TTC549 (cell line): ENCODE measurements around the gene RHOT2.

Source experiments
- FAIRE-seq: peaks from 2 replicates; lab custom pipeline; 2012; peaks lifted over from hg19 to GRCh38; lab: Jason Lieb, UNC

Gene RHOT2

DNA sequence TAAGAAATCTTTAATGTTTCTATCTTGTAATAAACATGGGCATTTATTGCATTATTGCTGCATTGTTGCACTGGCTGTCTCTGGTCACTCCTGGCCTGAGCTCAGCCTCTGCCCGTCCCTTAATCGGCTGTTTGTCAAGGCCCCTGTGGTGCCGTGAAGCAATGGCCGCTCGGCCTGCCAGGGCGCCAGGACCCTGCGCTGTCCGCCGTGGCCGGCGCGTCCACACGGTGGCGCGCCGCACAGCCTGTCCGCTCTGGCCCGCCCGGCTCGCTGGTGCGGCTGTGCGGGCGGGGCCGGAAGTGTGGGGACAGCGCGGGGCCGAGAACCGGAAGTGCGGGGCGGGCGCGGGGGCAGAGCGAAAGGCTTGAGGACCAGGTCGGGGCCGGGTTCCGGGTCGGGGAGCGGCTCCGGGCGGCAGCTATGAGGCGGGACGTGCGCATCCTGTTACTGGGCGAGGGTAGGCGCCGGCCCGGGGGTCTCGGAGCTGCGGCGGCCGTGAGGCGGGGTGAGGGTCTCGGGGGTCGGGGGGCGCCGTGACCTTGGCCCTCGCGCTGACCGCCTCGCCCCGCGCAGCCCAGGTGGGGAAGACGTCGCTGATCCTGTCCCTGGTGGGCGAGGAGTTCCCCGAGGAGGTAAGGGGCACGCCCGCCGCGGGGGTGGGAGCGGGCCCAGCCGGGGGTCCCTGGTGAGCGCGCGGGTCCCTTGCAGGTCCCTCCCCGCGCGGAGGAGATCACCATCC is at the start of gene RHOT2:
TSS of gene RHOT2 (plus strand) at position 353 of the 739 bp plus-strand sequence. CDS start at position 421, 68 bp downstream.
- FAIRE-seq, result no peak

GRCh38 chr16:619476-620100 is 48.3 kb upstream of the RHOT2 start:
- FAIRE-seq, result no peak

- FAIRE-seq, result no peak
Observed at GRCh38 chr16:620700-621525, 47.0 kb upstream of the RHOT2 start.

DNA sequence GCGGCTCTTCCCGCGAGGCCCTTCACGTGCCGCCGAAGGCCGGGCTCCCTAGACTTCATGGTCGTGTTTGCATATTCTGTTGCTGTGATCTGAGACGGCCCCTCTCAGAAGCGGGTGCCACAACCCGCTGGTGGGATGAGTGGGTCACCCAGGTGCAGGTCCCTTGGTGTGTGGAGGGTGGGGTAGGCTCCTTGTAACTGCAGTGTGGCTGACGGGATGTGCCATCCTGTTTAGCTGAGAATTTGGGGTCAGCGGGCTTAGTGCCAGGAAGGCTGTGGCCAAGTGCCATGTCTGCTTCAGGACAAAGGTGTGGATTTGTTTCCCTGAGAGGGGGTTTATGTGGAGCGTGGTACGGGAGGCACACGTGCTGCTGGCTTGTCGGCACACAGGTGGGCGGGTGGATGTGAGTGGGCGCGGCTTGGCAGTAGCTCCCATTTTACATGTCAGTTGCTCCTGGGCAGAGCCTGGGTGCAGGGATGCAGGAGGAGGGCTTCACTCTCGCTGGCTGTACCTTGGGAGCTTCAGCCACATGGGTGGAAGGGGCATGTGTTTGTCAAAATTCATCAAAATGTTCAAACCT is 46.3 kb upstream of the RHOT2 start:
- FAIRE-seq, result no peak

DNA sequence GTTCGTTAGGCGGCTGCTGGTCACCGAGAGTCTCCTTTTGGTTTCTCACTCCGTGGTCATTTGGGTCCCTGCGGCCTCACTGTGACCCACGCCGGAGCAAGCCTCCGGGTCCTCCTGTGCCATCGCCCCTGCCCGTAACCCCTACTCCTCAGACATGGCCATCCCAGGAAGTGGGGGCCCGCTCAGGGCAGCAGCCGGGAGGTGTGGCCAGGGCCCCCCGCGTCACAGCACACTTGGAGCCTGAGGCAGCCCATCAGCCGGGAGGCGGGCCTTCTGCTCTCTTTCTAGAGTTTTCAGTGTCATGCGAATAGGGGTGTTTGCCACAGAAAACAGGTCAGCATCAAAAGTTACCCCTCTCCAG is 45.0 kb upstream of the RHOT2 start:
- no peak for FAIRE-seq

DNA sequence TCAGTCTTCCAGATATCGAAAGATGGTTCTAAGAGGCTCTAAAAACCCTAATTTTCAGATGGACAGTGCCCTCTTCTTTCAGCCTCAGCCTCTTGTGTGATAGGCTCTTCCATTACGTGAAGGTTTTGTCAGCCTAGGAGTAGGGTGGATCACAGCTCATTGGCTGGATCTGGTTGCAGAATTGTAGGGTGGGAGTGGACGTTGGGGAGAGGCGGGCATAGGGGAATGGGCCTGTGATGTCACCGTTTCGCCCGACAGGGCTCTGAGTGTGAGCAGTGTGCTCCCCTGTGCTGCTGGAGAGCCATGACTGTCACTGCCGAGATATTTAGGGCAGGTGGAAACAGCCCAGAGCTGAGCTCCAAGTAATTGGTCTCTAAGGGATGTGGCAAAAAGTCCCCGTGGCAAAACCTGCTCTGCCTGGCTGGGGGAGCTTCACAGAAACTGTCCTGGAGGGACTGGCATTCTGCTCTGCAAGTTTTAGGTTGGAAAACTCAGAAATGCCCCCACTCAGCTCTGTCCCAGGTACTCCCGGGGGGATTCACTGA is 43.3 kb upstream of the RHOT2 start:
- no peak for FAIRE-seq

DNA sequence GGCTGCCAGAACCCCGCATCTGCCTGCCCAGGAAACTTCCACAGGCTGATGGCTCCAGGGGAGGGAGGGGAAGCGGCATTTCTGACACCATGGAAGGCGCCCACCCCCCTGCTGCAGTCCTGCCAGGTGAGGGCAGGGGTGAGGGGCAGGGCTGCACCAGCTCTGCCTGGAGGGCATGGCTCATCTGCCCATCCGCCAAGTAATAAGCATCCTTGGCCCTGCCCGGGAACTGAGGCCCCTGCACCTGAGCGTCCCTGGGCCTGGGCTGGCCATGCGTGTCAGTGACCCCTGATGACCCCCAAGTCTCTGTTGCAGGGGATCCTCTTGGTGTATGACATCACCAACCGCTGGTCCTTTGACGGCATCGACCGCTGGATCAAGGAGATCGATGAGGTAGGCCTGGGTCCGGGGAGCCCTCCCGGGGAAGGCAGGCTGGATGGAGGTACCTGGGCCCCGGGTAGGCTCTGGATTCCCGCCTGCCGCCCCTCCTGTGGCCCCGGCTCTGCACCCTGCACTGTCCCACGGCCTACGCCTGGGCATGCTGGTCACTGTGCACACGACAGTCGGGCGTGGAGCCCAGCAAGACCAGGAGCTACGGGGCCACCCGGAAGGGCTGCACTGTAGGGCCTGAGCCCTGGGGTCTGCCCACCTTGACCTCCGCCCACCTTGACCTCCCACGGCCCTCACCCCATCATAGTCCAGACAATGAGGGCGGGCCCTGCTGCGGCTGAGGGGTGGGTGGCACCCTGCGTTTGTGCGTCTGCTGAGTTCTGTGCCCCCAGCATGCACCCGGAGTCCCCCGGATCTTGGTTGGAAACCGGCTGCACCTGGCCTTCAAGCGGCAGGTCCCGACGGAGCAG is 42.6 kb upstream of the RHOT2 start:
- FAIRE-seq, result no peak

GRCh38 chr16:625977-626765 is 41.8 kb upstream of the RHOT2 start:
- no peak for FAIRE-seq

DNA sequence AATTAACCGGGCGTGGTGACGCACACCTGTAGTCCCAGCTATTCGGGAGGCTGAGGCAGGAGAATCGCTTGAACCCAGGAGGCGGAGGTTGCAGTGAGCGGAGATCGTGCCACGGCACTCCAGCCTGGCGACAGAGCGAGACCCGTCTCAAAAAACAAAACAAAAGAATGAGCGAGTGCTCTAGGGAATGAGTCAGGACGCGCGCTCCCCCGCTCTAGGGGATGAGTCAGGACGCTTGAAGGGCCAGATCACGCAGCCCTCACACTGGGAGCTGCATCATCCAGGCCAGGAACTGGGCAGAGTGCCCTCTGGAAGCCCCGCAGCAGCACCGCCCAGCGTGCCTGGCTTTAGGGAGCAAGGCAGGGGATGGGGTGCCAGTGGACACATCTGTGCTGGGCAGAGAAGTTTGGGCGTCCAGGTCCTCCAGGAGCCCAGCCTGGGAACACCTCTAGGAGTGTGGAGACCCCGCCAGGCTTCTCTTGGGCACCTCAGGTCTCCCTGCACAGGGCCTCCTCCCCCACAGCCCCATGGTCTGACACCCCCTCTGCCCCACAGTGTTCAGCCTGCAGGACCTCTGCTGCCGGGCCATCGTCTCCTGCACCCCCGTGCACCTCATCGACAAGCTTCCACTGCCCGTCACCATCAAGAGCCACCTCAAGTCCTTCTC is 41.0 kb upstream of the RHOT2 start:
- FAIRE-seq, result no peak

GRCh38 chr16:627454-628239 is 40.3 kb upstream of the RHOT2 start:
- no peak for FAIRE-seq

DNA sequence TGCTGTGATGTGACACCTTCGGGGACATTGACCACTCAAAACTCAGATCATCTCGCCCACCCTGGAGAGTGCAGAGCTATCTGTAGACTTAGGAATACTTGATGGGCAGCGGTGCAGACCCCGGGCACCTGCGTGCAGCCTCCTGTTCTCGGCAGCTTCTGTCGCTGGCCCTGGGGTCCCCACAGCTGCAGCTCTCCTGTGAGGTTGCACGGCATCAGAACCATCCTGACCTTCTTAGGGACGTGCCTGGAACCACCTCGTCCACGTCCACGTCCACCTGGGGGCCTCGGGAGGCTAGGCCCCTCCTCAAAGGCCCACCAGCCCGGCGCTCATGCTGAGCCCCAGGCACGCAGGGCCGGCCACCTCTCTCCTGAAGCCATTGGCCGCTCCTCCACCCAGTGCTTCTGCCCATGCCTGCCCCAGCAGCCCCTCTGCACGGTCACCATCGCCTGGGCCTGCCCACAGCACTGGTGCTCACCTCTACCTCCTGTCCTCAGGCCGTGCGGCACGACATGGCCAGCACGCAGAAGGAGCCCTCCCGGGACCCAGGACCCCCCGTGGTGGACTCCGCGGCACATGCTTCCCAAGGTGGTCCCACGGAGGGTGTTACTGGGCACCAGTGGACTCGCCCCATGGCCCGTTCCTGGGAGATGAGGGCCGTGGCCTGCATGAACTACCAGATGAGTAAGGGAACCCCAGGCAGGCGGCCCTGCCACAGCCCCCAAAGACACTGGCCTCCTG is 39.4 kb upstream of the RHOT2 start:
- no peak for FAIRE-seq

DNA sequence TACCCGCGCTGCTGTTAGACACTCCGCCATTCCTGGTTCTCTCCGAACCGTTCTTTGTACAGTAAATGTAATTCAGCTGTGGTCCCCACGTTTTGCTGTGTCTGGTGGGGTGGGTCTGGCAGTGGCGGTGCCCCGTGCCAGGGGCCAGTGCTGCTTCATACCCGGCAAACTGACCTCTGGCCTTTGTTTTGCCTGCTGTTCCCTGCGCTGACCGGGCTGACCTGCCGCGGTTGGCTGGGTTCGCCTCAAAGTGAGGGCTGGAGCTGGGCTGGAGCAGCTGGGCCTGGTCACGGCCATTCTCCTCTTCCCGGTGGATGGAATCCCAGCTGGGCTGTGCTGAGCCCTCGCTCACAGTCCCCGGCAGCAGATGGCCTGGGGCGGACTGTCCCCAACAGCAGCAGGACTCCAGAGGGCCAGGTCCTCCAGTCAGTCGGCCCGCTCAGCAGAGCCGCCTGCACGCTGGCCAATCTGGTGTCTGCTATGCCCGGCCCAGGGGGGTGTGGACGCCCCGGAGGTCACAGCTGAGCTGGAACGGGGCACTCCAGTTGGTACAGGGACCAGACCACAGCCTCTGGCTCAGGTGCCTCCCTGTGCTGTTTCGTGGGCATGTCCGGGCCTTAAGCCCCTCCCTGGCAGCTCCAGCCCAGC is 38.6 kb upstream of the RHOT2 start:
- FAIRE-seq, result no peak

DNA sequence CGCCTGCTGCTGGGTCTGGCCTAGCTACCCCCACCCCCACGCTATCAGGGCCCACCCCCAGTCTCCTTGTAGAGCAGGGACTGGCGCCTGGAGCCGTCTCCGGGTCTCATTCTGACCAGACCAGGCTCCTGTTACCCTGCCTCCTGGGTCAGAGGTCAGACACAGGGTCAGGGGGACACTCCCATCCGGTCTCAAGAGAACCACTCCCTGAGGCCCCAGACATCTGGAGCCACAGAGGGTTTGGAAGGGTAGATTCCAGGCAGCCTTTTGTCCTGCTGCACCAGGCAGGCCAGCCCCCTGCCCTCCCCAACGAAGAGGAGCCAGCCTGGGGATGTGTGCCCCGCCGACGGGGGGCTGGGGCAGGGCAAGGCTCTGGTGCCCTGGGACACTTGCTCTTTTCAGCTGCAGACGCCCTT is 38.1 kb upstream of the RHOT2 start:
- FAIRE-seq, result no peak

GRCh38 chr16:630249-630814 is 37.6 kb upstream of the RHOT2 start:
- no peak for FAIRE-seq

- FAIRE-seq, result no peak
Observed at GRCh38 chr16:630815-631405, 37.0 kb upstream of the RHOT2 start, which contains the start of gene WFIKKN1. Gene WFIKKN1 (plus strand): TSS chr16:630985. CDS start chr16:631254, 269 bp downstream.

DNA sequence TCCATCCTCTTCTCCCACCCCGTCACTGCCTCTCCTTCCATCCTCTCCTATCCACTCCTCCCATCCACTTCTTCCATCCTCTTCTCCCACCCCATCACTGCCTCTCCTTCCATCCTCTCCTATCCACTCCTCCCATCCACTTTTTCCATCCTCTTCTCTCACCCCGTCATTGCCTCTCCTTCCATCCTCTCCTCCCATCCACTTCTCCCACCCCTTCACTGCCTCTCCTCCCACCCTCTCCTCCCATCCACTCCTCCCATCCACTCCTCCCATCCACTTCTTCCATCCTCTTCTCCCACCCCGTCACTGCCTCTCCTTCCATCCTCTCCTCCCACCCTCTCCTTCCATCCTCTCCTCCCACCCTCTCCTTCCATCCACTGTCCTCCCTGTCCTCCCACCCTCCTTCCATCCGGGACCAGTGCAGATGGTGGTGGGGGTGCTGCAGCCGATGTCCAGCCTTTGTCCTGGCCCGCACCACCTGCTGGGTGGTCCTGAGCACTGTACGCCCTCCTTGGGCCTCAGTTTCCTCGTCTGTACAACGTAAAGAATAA is 36.0 kb upstream of the RHOT2 start:
- no peak for FAIRE-seq
